ENCODE results near the gene TLR6. TPM values are rescaled to one million over a fixed set of nuclear protein-coding genes. Genes with fewer than 3 reads are reported as not detected.

The TLR6 gene
- total and polyA plus RNA-seq, 2 of the 8 experiments (the other 6 are each of a cell fraction or from before 2014, with no cell fraction given) = 0.02 to 0.09 TPM

DNA sequence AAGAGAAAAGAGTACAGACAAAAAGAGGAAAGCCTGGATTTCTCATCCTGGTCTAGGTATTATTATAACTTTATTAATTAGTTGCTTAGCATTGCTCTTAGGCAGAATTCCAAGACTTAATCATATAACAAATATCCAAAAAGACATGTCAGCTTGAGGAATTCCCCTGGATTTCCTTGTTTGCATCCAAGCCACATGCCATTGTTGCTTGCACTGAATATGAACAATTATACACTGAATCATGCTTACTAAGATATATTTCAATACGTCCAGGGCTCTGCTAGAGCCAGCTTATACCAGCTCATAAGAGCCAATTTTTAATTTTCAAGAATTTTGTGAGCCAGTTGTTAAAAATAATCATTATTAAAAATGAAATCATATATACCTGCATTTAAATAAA lies 68.3 kb downstream of the TLR6 start (continued):
- TF ChIP-seq, protein P1, sequence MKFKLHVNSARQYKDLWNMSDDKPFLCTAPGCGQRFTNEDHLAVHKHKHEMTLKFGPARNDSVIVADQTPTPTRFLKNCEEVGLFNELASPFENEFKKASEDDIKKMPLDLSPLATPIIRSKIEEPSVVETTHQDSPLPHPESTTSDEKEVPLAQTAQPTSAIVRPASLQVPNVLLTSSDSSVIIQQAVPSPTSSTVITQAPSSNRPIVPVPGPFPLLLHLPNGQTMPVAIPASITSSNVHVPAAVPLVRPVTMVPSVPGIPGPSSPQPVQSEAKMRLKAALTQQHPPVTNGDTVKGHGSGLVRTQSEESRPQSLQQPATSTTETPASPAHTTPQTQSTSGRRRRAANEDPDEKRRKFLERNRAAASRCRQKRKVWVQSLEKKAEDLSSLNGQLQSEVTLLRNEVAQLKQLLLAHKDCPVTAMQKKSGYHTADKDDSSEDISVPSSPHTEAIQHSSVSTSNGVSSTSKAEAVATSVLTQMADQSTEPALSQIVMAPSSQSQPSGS (IDR thresholded peaks at IDR 0.05; ENCODE audit: low read length) = no peak
- TF ChIP-seq MAFK (IDR thresholded peaks at IDR 0.05; ENCODE audit: low read depth, low read length) = no peak
